Heart right ventricle (tissue), 16 donors: Measurements from ENCODE around the gene NKD2. TPM values are rescaled to one million over a fixed set of nuclear protein-coding genes. Genes with fewer than 3 reads are reported as not detected.

Experiments
- ATAC-seq, 8 donors: fragments of 200-7000 bp; cut with Tn5 transposase; one replicate each; pipeline ENCODE4 v1.9.1; 2020; ENCODE audit warnings: mild to moderate bottlenecking in 8 of 8, moderate library complexity in 8 of 8, moderate number of reproducible peaks in 1 of 8
- DNase-seq, 2 donors: peaks; one replicate each; pipeline ENCODE4 v3.0.0-alpha.2; 2020
- H3K27ac ChIP-seq, 10 donors: fragments of 200-600 bp; sonication (generic) in 2 of 10; one replicate each; pipeline versions ENCODE4 v1.5.0 to v1.8.0; 2020 to 2022; ENCODE audit warnings: mild to moderate bottlenecking in 3 of 10
- H3K27me3 ChIP-seq, 7 donors: fragments of 200-600 bp; one replicate each; pipeline ENCODE4 v1.8.0; 2021 to 2022; ENCODE audit warnings: mild to moderate bottlenecking in 2 of 7
- H3K36me3 ChIP-seq, 9 donors: fragments of 200-600 bp; sonication (generic) in 1 of 9; one replicate each; pipeline versions ENCODE4 v1.5.0 to v1.8.0; 2020 to 2022; ENCODE audit warnings: mild to moderate bottlenecking in 2 of 9
- H3K4me1 ChIP-seq, 9 donors: fragments of 200-600 bp; sonication (generic) in 1 of 9; one replicate each; pipeline versions ENCODE4 v1.5.0 to v1.8.0; 2020 to 2022; ENCODE audit warnings: mild to moderate bottlenecking in 4 of 9
- H3K4me3 ChIP-seq, 10 donors: fragments of 200-600 bp; sonication (generic) in 2 of 10; one replicate each; pipeline versions ENCODE4 v1.5.0 to v1.8.0; 2020 to 2022; ENCODE audit warnings: mild to moderate bottlenecking in 7 of 10, moderate library complexity in 2 of 10
- H3K9me3 ChIP-seq, 11 donors: fragments of 200-600 bp in 10 of 11; sonication (generic) in 2 of 11; one replicate each; pipeline versions ENCODE4 v1.5.0 to v1.8.0; 2013 to 2022; ENCODE audit warnings: mild to moderate bottlenecking in 2 of 11, control low read depth in 1 of 11, moderate library complexity in 1 of 11
- CTCF ChIP-seq, 9 donors: fragments of 200-600 bp; sonication (generic) in 2 of 9; IDR thresholded peaks; one replicate each; pipeline versions ENCODE4 v1.5.0 to v1.8.0; 2021 to 2022; ENCODE audit warnings: antibody characterized with exemption in 9 of 9, mild to moderate bottlenecking in 5 of 9, moderate library complexity in 1 of 9
- WGBS, 2 donors: extraction: QIAGEN DNeasy Blood & Tissue Kit; methylation state at CpG; one replicate each; pipeline ENCODE4 v1.1.7; 2013; ENCODE audit warnings: inconsistent platforms in 1 of 2; 5-methylcytosine and 5-hydroxymethylcytosine counted together
- intact Hi-C, 10 donors: fragments of 100-400 bp; cut with DNase I; formaldehyde crosslinking; loops; one replicate each; pipeline versions ENCODE4 v1.11.1 to v1.14.2; 2022
- polyA plus RNA-seq, 2 donors: library from polyadenylated mRNA; stranded (reverse); fragments of 200-250 nt; gene quantifications; one replicate each; pipeline ENCODE4 v1.2.3, GENCODE V29; 2013
- total RNA-seq, 10 donors: library from RNA; stranded (reverse); fragmentation: NEBNext Ultra II Directional in 3 of 10; extraction: Animal tissue kit (Norgen Biotek cat#: 25700) in 3 of 10; gene quantifications; one replicate each; pipeline versions ENCODE4 v1.2.1 to v1.2.4, GENCODE V29; 2021 to 2023
- donor health status: Arrhythmogenic right ventricular cardiomyopathy.
- donor health status: ischemic (EF 13 %, LVEDD 7.1; RV severe dilation, severe dysfunction).
- donor health status: healthy with polysubstance abuse.
- donor health status: DM: no; HTN: yes; CAD: no.
- donor health status: DM: no; HTN: no; CAD: no.
- donor health status: ischemic (EF 25% LVEDD 6.9; RV normal size, moderate dysfunction).
- donor health status: ischemic (EF 25% LVEDD 5.7; RV mildly dilated, moderate dysfunction).
- donor health status: healthy.
- donor health status: DM: yes; HTN: yes; CAD: no.
- donor health status: Ischemic cardiomyopathy.
- donor health status: ischemic (EF 35%, LVEDD 5.7; RV mildly dilated, moderate dysfunction).
- donor health status: nonischemic (EF 11% LVEDD 7.7; RV severe dilation, severe dysfunction).
- donor health status: DM: yes; HTN: yes; CAD: no.
- donor health status: PGD.
- donor health status: ischemic (EF 29% LVEDD 5.4; RV normal size, mild dysfunction).
- donor health status: nonischemic (EF 23%, LVEDD 6.1; RV moderate dilation, normal function).

Gene NKD2
- total and polyA plus RNA-seq, 12 donors, result 0.31 to 12.7 (median 1.8) TPM

GRCh38 chr5:1077491-1078020, 69.0 kb downstream of the NKD2 start:
- intact Hi-C loops, result no loop called here
- H3K36me3 ChIP-seq, result peaks cover 0 to 91% (median 67%) of the 10 kb centered on the region in 9 donors
- no peak for TF ChIP-seq CTCF (IDR thresholded peaks at IDR 0.05)
- no peak overlapping the region for H3K27ac ChIP-seq
- H3K4me1 ChIP-seq, result peaks cover 0 to 11% (median 5%) of the 10 kb centered on the region in 9 donors
- WGBS, 2 donors, result 94% methylated on average over 27 of the region's 27 CpGs
- no peak for DNase-seq
- H3K27me3 ChIP-seq, result no peaks in the 10 kb centered on the region
- H3K9me3 ChIP-seq, result no peaks in the 10 kb centered on the region
- no peak overlapping the region for H3K4me3 ChIP-seq
- no peak for ATAC-seq

- no peaks in the 10 kb centered on the region for H3K9me3 ChIP-seq
- no peak overlapping the region for H3K27ac ChIP-seq
- no peaks in the 10 kb centered on the region for H3K27me3 ChIP-seq
- H3K4me1 ChIP-seq, result peaks cover 0 to 11% (median 5%) of the 10 kb centered on the region in 9 donors
- H3K4me3 ChIP-seq, result no peak overlapping the region
- peaks cover 0 to 95% (median 69%) of the 10 kb centered on the region in 9 donors for H3K36me3 ChIP-seq
- TF ChIP-seq CTCF (IDR thresholded peaks at IDR 0.05), result no peak
- intact Hi-C loops, result no loop called here
- ATAC-seq, result no peak
- WGBS, 2 donors, result 95 to 97% methylated on average over 13 of the region's 13 CpGs
- DNase-seq, result no peak
These were observed 69.6 kb downstream of the NKD2 start for GRCh38 chr5:1078206-1078605.

- Histone ChIP-seq H3K27me3 (no peaks in the 10 kb centered on the region), H3K36me3 (peaks cover 0 to 95% (median 69%) of the 10 kb centered on the region in 9 donors), H3K27ac (no peak overlapping the region), H3K4me1 (peaks cover 0 to 11% (median 5%) of the 10 kb centered on the region in 9 donors), H3K4me3 (no peak overlapping the region), H3K9me3 (no peaks in the 10 kb centered on the region)
- no peak for DNase-seq
- TF ChIP-seq CTCF (IDR thresholded peaks at IDR 0.05), result no peak
- WGBS, 2 donors, result 93 to 95% methylated on average over 23 of the region's 23 CpGs
- intact Hi-C loops, result no loop called here
- ATAC-seq, result no peak
These were observed 70.2 kb downstream of the NKD2 start for GRCh38 chr5:1078851-1079250.

DNA sequence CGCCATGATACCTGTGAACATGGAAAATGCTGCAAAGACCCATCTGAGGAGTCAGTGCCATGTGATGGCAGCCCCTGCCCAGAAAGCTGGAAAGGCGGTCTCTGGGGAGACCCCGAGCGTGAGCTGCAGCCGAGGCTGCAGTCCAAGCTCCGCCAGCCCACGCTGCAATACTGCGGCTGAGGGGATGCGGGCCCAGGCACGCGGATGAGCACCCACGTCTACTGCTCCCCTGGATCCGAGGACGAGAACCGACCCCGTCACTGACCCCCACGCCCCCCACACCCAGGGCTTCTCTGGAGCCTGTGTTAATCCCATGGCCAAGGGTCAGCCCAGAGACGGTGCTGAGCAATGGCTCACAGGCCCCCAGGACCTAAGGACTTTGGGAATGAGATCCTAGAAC, 70.9 kb downstream of the NKD2 start:
- peaks cover 0 to 95% (median 69%) of the 10 kb centered on the region in 9 donors for H3K36me3 ChIP-seq
- DNase-seq (no peak), ATAC-seq (no peak)
- 94 to 95% methylated on average over 18 of the region's 18 CpGs for WGBS, 2 donors
- no peak overlapping the region for H3K4me3 ChIP-seq
- peaks cover 0 to 11% (median 5%) of the 10 kb centered on the region in 9 donors for H3K4me1 ChIP-seq
- H3K9me3 ChIP-seq, result no peaks in the 10 kb centered on the region
- no peaks in the 10 kb centered on the region for H3K27me3 ChIP-seq
- no peak overlapping the region for H3K27ac ChIP-seq
- intact Hi-C loops, result no loop called here
- no peak for TF ChIP-seq CTCF (IDR thresholded peaks at IDR 0.05)
